ENCODE data around the gene SVIL.
"Not testable (repeated sequence)": the region's sequence is repeated elsewhere in the genome, so short reads cannot be mapped to it uniquely, and the experiment has no call there.

Gene SVIL

DNA sequence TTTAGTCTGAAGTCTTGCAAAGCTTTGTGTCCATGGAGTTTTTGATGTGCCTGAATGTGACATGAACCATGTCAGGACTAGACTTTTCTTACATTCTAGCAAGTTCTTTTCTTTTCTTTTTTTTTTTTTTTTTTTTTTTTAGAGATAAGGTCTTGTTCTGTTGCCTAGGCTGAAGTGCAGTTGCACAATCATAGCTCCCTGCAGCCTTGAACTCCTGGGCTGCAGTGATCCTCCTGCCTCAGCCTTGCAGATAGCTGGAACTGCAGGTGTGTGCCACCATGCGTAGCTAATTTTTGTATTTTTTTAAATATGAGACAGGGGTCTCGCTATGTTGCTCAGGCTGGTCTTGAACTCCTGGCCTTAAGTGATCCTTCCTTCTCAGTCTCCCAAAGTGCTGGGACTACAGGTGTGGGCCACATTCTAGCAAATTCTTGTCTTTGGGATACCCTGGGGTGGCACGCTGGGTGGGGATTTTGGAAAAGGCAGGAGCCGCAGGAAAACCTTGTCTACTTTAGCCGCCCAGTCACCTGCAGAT lies 152.8 kb downstream of the SVIL start:
- no peak for DNase-seq

DNA sequence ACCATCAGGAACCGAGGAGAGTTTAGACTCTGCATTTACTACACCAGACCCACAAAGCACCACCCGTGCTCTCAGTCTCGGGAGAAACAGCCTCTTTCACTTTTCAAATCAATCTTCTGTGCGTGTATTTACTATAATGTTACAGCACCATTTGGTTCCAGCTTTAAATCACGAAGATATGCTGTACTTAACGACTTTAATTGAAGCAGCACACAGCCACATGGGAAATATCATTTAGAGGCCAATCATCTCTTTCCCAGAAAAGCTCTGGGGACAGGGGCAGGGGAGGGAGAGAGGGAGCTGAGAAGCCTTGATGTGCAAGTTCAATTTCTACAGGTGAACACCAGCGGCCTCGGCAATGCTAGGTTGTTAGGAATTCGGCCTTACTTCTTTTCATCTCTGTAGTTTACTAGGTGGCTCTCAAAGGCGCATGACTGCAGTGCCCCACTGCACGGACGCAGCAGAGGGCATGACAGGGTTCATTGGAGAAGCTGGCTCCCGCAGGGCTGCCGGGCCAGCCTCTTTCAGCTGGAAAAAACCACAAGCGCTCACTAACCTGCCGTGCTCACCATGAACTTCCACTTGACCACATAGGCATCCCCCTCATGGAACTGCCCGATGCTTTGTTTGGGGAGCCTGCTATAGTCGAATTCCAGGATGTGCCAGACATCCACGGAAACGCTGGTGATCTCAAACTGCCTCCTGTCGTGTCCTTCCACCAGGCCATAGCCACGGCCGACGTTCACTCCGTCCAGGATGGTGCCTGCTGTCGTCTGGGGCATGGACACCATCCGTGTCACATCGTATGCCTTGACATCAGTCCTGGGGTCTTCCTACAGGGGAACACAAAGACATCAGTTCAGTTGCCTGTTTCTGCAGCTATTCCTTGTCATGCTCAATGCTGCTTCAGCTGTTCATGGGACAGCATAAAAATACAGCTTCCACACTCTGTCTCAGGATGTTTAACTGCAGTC lies 154.5 kb downstream of the SVIL start:
- DNase-seq, result no peak

DNA sequence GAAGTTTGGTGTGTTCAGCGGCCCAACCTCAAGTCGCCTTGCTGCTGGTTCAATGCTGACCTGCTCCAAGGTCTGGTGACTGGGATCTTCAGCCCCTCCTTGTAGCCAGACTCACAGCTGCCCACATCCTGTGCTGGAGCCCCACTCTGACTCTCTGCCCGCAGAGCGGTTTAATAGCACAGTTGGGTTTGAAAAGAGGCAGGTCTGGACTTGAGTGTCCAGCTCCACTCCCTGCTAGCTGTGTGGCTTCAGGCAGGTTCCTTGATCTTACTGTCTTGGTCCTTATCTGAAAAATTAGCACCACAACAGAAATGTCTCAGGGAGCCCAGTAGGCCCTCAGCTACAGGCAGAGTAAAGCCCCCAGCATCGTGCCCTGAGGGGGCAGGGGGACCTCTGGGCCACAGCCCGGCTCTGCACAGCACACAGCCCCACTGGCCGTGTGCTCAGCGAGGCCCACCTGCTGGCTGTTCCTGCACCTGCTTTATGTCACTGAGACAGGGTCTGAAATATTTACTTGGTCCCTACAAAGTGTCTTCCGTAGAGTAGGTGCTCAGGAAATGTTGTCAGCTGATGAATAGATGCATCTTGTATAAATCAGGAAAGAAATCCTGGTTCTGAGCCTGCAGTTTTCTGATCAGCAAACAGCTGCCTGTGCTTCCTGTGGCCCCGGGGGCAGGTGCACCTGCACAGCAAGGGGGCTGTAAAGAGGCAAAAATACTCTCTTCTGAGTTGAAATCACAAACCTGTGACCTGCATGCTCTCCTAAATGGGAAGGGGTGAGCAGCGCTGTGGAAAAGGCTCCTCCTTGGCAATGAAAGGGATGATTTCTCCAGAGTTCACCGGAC lies 155.5 kb downstream of the SVIL start:
- DNase-seq, result peak; percentile 10

DNA sequence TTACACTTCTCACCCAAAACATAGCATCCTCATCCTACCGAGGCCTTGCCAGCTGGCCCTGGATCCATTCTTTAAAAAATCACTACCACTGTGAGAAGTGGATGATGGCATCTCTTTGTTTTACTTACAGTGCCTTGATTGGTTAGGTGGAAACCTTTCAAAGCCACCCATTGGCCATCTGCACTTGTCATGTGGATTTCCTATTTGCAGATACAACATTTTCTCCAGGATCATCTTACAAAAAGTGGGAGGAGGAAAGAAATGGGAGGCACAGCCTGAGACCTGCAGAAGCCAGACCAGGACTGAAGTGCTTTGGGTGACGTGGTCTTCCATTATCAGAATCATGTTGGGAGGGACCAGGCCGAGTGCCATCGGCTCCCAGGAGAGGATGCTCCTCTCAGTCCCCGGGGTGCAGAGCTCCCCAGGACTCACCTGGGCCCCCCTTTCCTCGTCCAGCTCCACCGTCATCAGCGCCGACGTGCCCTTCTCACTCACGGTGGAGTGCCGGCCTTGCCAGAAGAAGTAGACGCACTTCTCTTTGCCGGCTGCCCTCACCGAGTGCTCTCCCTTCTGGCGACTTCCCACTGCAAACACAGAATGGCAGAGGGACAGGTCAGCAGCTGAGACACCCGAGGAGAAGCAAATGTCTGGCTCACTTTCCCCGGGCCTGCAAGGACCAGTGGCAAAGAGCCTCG lies 161.2 kb downstream of the SVIL start:
- DNase-seq, result no peak

DNA sequence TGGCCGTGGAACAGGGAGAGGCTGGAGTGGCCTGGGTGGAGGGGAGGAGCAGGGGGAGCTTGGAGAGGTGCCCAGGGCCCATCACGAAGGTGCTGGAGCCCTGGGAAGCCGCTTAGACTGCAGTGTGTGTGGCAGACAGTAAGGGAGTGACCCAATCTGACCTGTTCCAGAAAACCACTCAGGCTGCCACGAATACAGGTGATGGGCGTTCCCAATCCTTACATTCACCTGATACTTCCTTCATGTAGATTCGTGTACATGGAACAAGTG lies 161.7 kb downstream of the SVIL start:
- DNase-seq, result no peak

DNA sequence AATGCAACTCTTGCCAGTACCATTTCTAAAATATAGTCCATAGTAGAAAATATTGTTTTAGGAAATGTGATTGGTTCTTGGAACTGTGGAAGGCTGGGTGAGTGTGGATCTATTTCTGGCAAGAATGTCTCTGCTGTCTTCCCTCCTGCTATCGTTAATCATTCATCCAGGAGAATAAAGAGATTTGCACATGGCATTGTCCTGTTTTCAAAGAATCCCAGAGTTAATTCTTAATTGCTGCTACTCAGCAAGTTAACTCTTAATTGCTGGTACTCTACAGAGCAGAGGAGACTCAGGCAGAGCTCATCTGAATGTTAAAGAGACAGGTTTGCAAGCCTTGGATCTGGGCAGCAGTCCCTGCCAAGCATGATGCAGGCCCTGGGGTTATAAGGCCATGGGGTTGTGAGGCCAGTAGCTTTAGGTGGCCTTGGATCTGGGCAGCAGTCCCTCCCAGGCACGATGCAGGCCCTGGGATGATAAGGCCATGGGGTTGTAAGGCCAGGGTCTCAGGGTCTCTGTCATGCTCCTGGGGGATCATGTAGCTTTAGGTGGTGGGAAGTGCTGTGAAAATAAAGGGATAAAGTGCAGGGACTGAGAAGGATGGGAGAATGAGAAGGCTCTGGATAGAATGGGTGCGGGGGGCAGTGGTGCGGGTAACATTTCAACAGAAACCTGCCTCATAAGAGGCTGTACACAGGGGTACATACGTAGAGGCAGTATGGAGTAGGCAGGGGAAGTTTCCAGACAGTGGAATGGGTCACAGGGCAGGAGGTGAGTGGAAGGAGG lies 162.3 kb downstream of the SVIL start:
- no peak for DNase-seq

DNA sequence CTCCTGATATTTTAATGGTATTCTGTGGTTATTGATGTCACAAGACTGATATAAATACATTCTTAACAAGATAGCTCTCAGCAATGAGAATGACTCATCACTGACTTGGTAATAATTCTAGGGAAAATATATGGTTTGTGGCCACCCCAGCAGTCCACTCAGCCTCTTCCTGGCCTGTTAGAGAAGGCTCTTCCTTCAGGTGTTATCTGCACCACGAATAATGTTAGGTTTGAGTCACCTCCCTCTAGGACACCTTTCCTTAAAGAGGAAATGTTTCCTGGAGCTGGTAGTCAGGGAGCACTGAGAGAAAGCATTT lies 163.3 kb downstream of the SVIL start:
- DNase-seq, result peak; percentile 28

DNA sequence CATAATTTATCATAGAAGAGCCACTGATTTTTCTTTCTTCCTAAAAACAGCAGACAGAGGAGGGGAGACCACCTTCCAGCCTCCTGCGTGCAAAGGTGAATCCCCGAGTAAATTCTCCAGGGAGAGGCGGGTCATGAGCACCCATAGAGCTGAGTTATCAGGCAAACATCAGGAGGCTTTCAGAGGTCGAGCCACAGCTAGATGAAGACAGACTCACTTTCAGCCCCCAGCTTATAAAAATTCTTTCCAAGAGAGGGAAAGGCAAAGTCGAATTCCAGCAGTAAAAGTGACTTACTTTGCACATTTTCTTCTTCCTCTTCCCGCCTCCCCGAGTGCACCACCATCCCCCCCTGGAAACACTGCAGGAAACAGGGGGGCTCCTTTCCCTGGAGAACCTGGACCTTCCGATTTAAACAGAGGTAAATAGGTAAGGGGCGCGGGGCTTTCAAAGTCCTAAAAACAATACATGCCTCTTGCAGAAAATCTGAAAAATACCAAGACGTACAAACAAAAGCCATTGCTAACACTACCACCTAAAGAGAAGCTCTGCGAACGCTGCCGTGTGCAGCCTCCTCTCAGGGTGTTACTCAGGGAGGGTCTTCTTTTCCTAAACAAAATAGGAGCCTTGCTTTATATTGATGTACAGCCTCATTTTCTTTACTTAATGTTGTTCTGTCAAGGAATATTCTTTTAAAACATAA lies 163.8 kb downstream of the SVIL start:
- no peak for DNase-seq

DNA sequence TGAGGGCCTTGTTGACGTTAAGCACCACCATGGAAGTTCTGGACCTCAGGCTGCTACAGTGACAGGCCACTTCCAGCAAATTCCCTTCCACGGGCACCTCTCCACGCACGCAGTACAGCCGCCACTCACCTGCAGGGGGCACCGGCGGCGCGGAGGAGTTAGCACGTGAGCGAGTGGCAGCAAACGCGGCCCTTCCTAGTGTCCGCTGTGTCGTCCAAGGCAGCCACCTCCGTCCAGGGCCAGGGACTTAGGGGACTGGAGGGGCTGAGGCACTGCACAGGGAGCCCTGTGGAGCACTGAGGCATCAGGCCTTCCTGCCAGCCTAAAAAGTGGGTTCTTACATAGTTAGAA lies 164.4 kb downstream of the SVIL start:
- DNase-seq, result no peak

DNA sequence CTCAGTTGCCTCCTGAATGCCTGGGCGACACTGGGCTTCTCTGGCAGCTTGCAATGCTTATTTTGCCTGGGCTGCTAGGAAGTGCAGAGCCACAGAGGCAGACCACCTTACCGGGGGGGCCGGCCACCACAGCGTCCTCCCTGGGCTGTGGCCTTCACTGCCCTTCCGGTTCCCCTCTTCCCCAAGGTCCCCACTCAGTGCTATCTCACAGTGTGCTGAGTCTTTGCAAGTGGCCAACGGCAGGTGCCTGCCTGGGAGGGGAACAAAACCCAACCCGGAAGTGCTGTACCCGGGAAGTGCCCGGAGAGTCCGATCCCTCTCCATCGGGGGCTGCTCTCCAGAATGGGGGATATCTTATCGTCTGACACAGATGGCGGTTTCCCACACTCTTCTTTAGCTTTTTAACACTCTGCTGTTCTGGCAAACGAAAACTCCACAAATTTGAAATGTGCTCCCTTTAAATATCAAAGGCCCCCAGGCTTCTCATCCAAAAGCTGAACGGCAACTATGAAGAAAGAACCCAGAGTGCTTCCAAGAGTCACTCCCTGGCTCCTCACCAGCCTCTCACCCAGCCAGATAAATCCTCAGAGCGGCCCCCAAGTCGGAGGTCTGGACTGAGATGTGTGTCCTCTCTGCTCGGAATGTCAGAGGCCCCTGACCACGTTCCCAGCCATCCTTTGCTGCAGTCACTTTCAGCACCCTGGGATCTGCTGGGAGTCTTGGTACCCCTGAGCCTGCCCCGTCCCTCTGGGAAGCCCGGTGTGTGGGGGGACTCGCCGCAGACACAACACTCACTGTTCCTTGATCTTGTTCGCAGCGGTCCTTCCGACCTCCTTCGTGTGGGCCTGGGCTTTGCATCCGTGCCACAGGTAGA lies 165.1 kb downstream of the SVIL start:
- no peak for DNase-seq

DNA sequence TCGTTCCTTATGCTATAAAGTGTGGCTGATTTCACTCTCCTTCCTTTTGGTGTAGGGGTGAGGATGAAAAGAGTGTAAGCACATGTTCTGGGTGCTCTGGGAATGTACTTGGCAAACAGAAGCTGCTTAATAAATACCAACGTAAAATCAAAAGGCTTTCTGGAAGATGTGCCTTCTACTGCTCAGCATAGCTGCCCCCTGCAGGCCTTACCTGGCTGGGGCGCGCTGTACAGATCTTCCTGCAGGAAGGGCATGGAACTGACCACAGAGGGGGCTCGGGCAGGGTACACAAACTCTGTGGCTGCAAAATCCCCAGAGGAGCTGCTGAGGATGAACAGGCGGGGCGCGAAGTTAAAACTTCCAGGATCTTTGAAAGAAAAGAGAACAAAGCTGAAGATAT lies 169.4 kb downstream of the SVIL start:
- DNase-seq, result no peak

DNA sequence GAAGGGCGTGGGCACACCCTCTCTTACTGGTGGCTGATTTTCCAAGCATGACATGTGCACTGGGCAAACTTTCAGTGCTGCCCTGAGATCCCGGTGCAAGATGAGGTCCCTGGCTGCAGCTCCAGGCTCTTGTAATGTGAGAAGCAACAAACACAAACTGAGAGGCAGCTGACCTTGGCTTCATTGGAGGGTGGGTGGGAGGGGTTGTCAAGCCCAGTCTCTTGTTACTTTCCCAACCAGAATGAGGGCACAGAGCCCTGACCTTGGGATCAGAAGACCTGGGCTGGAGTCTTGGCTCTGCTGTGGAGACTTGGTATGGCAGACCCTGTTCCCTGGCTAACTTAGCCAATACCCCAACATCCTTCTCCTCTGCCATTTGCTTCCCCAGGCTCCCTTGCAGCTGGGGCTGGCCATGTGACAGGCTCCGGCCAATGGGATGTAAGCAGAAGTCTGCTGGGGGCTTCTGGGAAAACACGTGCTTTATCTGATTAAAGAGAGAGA lies 170.1 kb downstream of the SVIL start:
- not testable (repeated sequence) for DNase-seq

DNA sequence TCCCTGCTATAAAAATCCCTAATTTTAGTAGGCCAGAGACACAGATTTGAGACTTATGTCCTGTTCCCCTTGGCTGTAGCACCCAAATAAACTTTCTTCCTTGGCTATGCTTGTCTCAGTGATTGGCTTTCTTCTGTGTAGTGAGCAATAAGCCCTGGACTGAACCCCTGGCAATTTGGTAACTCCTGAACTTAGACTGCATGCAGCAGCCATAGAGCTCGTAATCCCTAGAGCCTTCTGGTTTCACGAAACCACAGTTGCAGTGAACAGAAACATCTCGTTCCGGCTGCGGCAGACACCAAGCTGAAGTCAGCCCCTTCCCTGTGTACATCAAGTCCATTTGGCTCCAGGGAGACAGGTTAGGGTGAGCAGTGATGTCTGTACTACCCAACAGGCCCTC lies 173.7 kb downstream of the SVIL start:
- DNase-seq, result no peak

DNA sequence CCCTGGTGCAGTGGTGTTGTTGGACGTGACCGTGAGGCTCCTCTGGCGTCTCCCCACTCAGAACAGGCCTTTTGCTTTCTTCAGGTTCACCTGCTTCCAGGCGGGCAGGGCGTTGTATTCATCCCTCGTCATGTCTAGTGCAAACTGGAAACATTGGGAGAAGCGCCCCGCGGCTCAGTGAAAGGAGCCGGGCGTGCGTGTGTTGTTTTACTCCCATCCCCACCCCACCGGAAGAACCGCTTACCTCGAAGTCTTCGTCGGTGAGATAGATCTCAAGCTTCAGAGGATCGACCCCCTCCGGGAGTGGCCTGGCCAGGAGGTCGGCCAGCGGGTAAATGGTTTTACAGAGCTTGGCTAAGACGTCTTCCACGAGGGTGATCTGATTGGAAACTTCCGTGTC lies 176.6 kb downstream of the SVIL start:
- DNase-seq, result not testable (repeated sequence)

DNA sequence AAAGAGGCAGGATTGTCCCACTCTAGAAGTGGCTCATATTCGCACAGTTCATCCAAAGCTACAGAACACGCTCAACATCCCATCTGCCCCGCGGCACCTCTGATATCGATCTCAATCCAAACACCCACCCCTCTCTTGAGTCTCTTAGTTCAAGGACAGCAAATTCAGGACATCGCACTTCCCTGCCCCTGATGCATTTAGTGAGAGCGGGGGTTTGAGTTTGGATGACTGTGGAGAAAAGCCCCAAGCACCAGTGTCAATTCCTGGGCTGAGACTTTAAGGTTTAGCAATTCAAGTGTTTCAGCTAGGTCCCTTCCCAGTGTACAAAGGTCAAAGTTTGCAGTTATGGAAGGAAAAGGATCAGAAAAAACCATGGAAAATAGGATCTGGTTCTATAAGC lies 179.7 kb downstream of the SVIL start:
- DNase-seq, result no peak

DNA sequence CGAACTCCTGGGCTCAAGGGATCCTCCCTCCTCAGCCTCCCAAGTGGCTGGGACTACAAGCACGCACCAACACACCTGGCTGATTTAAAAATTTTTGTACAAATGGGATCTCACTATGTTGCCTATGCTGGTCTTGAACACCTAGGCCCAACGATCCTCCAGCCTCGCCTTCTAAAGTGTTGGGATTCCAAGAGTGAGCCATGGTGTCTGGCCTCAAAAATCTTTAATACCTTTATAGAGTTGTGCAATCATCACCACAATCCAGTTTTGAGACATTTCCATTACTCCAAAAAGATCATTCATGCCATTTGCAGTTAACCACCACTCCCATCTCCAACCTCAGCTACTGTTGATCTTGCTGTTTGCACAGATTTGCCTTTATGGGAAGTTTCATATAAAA lies 180.5 kb downstream of the SVIL start:
- no peak for DNase-seq

DNA sequence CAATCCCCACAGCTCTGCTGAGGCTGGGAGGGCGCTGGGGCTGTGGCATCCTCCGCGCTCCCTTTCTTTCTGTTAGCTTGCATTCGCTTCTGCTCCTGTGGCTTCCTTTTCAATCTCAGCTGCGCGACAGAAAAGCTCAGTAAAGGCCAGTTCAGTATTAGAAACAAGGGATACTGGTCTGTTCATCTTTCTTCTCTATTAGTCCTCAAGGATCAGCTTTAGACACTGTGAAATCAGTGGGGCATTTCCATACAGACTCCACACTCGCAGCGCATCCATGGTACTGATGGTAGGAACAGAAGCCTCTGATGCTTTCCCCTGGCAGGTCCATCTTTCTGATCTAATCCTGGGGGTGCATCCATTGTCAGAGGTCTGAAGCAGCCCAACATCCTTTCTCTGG lies 182.2 kb downstream of the SVIL start:
- DNase-seq, result no peak

DNA sequence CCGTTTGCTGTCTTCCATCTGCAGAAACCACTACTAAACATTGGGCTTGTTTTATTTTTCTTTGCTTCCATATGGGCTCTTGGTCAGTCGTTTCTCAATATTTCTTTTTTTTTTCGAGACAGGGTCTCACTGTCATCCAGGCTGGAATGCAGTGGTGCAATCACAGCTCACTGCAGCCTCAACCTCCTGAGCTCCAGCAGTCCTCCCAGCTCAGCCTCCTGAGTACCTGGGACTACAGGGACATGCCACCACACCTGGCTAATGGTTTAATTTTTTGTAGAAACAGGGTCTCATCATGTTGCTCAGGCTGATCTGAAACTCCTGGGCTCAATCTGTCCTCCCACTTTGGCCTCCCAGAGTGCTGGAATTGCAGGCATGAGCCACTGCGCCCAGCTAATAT lies 182.8 kb downstream of the SVIL start:
- DNase-seq, result no peak

DNA sequence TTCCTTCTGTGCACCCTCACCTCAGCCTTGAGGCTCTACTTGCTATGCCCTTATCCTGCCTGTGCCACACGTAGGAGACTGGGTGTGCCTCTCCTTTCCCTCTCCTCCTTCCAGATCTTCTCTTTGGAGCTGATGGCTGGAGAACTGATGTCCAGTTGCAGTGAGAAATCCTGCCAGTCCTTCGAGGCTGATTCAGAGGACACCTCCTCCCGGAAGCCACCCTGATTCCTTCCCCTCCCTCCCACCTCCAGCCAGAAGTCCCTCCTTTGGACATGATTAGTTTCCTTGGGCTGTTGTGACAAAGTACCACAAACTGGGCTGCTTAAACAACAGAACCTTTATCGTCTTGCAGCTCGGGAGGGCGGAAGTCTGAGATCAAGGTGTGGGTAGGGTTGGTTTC lies 184.4 kb downstream of the SVIL start:
- no peak for DNase-seq

DNA sequence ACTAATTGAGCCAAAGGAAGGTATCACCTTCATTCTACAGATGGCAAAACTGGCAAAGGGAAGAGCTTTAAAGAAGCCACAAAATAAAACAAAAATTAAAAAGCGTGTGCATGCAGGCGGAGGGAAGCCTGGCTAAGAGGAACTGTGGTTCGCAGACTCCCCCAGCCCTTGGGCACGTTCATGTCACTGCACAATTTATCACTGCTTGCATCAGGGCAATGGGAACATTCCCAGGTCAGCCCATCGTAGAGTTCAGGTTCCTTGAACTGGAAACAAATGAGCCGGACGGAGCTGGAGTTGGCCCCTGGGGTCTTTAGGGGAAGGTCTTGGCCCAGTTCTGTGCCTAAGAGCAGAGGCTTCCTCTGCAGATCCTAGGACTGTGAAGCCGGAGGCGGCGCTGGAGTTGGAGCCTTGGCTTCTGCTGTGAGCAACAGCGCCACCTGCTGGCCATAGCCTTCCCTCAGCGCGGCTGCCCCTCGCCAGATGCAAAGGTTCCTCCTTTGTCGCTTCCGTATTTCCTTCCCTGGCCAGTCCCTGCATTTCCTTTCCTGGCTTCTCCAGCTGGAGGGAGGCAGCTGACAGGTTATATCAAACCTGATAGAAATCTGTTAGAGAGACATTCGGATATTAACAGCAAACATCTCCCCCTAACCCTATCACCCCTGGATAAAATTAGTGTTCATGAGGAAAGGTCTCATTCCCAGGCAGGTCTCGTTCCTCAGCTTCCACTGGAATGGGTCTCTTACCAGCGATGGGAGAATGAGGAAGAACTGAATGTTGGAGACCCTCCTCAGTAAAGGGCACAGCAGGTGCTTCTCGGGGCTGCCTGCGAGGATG lies 185.8 kb downstream of the SVIL start:
- peak; percentile 79 for DNase-seq
